Astrocyte of the cerebellum (primary cell): ENCODE data around the gene CERS6.

Source experiments
- DNase-seq: peaks from one replicate; pipeline ENCODE4 v3.0.0-alpha.2; 2011; ENCODE audit warnings: low read depth
- H3K4me3 ChIP-seq: 2 replicates; pipeline ENCODE4 v1.5.1; 2011; ENCODE audit warnings: mild to moderate bottlenecking, low read depth, low read length, moderate library complexity
- CTCF ChIP-seq: IDR thresholded peaks from 2 replicates; pipeline ENCODE4 v1.5.1; 2012; ENCODE audit warnings: low read length, low read depth, moderate library complexity, mild to moderate bottlenecking; ENCODE audit errors: missing control alignments
- in situ Hi-C: cut with HindIII; loops from 2 replicates; pipeline ENCODE4 v1.10.0; 2017; ENCODE audit warnings: low sequenced_read_pairs

Gene CERS6

DNA sequence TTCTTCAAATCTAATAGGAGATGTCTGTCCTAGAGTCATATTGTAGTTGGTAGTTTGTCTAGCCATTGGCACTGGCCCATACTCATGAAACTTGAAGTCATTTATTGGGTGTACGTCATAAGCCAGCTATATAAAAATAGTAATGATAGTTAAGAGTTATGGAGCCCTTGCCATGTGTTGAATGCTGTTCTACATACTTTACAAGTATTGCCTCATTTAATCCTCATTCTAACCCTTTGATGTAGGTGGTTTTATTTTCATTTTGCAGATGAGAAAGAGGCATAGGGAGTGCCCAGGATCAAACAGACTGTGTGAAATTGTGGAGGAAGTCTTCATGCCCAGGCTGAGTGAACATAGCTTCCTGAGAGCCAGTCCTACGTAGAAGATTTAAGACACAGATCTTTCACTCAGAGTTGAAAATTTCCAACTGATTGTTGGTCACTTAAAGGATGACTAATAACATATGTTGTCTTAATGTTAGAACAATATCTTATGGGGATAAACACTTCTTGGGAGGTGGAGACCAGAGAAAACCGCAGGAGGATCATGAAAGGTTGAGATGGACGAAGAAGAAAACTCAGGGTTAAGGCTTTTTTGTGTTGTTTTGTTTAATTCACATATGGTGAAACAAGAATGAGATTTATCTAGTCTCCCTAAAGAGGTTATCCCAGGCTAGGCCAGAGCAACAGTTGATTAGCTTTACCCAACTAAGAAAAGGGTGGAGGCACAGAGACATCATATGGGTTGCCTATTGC, 156.0 kb downstream of the CERS6 start:
- no peak for DNase-seq
- TF ChIP-seq CTCF: no peak
- in situ Hi-C loops: no loop called here

GRCh38 chr2:168612719-168613118, 156.6 kb downstream of the CERS6 start:
- in situ Hi-C loops: no loop called here
- no peak for TF ChIP-seq CTCF
- H3K4me3 ChIP-seq: no peak overlapping the region
- no peak for DNase-seq

More for the DNA sequence above, 156.0 kb downstream of the CERS6 start:
- no peak overlapping the region for H3K4me3 ChIP-seq

- DNase-seq: no peak
- in situ Hi-C loops: no loop called here
- H3K4me3 ChIP-seq: no peak overlapping the region
- no peak for TF ChIP-seq CTCF
Measured at GRCh38 chr2:168613551-168613950, 157.5 kb downstream of the CERS6 start.

GRCh38 chr2:168614172-168615018, 158.3 kb downstream of the CERS6 start:
- no peak for DNase-seq
- TF ChIP-seq CTCF: no peak
- H3K4me3 ChIP-seq: no peak overlapping the region
- in situ Hi-C loops: no loop called here

DNA sequence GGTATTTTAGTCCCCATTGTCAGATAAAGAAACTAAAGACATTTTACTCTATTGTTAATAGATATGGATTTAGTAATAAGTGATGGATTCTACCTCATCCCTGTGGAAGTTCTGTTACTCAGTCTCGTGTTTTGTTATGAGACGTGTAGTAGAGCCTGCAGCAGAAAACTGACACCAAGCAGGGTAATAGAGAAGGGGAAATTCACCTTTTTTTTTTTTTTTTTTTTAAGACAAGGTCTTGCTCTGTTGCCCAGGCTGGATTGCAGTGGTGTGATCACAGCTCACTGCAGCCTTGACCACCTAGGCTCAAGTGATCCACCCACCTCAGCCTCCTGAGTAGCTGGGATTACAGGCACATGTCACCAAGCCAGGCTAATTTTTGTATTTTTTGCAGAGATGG, 164.5 kb downstream of the CERS6 start:
- no peak for DNase-seq
- in situ Hi-C loops: loop anchor here (10.0 kb wide), 1 partner anchor 46 kb away; no protein-coding TSS in a partner anchor
- no peak overlapping the region for H3K4me3 ChIP-seq
- TF ChIP-seq CTCF: no peak

DNA sequence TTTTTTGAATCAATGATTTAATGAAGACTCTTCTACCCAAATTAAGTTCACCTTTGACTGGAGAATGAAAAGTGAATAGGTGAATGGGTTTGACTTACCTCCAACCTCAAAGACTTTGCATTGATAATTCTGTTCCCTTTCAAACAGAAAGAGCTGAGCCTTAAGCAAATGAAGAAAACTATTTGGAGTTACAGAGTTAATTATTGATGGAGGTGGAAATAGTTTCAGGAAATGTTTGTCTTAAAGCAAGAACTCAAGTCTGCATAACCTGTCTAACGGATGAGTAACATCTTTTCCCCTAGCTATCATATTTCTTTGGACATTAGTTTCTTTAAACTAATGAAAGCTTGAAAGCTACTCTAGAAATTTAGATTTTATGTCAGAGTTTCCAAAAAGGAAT, 166.5 kb downstream of the CERS6 start:
- no peak for DNase-seq
- in situ Hi-C loops: loop anchor here (10.0 kb wide), 1 partner anchor 48 kb away; no protein-coding TSS in a partner anchor
- no peak for TF ChIP-seq CTCF
- no peak overlapping the region for H3K4me3 ChIP-seq
